ENCODE data around the gene AR.
"Not testable (repeated sequence)": the region's sequence is repeated elsewhere in the genome, so short reads cannot be mapped to it uniquely, and the experiment has no call there.

AR gene

DNA sequence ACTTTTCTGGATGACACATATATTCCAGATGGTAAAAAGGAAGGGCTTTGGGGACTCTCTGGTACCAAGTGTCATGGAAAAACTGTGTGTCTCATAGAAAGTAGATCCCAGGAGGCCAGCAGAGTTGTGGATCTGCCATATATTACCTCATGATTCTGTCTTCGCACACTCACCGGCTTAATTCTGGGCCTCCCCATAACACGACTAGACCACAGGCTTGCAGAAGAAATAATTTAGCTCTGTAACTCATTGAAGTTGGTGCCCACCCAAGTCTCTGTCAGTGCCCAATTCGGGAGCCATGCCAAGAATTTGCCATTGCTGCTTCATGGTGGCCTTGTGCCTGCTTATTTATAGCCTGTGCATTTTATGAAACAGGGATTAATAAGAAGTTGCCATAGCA lies 104.5 kb downstream of the AR start:
- DNase-seq = no peak

DNA sequence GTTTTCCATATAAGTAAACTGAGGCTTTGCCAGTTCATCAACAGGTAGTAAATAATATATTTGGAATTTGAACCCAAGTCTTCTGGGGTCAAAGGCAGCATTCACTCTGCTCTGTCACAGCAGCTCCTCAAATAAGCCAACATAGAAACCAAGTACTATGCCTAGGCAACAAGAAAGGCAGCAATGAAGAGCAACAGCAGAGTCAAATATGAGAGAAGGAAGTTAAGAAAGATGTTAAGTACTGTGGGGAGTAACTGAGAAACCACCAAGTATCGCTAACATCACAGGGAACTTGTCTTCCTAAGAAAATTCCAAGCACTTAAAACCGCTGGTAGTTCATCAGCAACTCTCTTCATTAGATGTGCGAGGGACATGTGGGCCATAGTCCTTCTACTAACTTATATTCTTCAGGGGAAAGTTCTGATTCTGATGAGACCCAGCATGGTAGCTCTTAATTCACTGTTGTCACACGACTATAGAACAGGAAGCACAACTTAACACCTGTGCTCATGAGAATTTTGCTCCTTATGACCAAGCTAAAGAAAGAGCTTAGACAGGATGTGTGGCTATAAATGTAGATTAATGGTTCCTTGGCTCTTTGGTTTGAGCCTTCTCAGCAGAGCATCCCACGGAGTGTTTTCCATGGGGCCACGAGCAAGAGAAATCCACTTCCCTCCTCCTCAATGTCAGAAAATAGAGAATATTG lies 107.8 kb downstream of the AR start:
- no peak for DNase-seq

DNA sequence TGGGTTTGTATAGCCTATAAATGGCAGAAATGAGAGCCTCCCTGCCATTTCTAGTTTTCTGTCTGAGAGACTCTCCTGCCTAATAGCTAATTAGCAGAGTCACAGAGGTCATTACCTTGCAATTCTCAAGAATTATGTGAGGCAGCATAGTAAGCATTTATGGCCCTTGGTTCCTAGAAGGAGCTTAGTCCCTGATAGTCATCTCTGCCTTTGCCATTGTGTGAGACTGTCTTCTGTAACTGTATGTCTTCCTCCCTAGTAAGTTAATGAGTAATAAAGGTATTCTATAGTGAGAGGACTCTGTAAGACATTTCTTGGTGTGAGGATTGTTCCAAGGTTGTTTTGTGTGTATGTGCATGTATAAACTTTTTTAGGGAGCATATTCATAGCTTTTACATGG lies 108.7 kb downstream of the AR start:
- no peak for DNase-seq

DNA sequence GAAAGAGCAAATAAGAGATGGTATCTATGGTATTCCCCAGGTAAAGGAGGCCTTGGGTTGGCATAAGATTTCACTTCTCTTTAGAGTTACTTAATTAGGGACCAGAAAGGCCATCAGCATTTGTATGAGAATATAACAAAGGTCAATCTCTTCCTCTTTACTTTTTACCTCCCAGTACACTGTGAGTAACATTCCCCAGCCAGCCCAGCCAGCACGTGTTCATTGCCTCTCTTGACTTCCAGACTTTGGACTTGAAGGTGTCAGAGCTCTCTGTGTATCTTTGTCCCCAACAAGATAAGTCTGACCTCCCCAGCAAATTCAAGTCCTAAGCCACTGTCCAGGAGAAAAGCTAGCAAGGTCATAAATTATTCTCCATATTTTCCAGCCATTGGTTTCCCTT lies 110.5 kb downstream of the AR start:
- no peak for DNase-seq

DNA sequence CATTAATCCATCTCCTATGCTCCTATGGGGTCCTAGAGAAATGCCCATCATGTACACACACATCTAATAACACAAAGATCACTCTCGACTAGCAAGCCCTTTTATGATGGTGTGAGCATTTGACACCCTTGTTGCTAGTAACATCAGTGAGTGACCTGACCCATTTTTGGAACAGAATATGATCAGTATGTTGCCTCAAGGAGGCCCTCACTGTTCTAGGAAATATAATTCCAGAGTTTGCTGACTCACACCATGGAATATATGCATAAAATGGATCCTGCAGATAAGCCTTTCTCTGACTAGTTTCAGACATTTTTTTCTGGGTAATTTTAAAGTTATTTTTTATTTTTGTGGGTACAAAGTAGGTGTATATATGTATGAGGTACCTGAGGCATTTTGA lies 121.8 kb downstream of the AR start:
- no peak for DNase-seq

DNA sequence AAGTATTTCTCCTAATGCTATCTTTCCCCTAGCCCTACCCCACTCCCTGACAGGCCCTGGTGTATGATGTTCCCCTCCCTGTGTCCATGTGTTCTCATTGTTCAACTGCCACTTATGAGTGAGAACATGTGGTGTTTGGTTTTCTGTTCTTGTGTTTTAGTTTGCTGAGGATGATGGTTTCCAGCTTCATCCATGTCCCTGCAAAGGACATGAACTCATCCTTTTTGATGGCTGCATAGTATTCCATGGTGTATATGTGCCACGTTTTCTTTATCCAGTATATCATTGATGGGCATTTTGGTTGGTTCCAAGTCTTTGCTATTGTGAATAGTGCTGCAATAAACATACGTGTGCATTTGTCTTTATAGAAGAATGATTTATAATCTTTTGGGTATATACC lies 126.9 kb downstream of the AR start:
- DNase-seq = not testable (repeated sequence)

DNA sequence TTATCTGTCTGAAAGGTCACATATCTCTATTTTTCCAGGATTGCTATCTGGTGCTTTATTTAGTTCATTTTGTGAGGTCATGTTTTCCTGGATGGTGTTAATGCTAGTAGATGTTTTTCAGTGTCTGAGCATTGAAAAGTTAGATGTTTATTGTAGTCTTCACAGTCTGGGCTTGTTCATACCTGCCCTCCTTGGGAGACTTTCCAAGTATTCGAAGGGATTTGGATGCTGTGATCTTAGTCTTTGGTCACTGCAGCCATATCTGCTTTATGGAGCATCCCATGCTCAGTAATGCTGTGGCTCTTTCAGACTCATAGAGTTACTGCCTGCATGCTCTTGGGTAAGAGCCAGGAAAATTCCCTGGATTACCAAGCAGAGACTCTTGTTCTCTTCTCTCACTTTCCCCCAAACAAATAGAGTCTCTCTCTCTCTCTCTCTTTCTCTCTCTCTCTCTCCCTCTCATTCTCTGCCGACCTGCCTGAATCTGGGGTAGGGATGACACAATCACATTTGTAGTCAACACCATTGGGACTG lies 130.0 kb downstream of the AR start:
- no peak for DNase-seq

DNA sequence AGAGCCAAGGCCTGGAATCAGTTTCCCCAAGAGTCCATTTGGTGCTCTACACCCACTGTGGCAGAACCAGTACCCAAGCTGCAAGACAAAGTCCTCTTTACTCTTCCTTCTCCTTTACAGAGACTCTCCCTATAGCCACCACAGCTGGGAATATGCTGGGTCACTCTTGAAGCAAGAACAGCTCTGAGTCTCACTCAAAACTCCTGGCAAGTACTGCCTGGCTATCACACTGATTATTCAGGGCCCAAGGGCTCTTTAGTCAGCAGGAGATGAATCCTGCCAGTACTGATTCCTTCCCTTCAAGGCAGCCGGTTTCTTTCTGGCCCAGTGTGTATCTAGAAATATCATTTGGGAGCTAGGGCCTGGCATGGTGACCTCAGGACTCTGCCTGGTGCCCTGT lies 130.9 kb downstream of the AR start:
- no peak for DNase-seq

DNA sequence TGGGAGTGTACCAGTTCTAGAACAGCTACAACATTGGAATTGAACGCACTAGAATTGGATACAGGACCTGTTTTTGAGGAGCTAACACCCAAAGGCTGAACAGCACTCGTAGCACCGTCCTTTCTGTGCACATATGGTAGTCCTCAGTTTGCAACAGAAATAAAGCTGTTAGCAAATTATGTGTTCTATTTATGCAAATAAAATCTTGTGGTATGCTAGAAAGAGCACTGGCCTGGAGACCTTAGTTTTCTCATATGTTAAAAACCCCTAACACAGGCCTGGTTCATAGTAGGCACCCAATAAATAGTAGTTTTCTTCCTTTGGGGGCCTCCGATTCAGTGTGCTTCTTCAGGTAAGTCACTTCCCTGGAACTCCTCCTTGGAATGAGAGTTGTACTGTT lies 140.3 kb downstream of the AR start:
- no peak for DNase-seq

DNA sequence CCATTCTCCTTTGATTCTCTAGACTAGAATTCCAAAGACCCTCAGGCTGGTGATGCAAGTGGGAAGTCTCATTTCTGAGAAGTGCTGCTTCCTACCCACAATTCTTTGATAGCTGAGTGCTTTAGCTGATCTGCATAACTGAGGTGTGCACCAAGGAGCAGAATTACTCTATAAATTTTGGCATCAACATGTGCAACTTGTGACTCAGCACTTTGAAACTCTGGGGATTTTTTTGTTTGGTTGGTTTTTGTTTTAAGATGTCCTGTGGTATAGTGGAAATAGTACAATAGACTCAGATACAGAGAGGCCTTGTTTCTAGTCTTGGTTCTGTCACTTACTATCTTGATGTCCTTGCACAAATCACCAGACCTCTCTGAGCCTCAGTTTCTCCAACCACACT lies 148.4 kb downstream of the AR start:
- no peak for DNase-seq

DNA sequence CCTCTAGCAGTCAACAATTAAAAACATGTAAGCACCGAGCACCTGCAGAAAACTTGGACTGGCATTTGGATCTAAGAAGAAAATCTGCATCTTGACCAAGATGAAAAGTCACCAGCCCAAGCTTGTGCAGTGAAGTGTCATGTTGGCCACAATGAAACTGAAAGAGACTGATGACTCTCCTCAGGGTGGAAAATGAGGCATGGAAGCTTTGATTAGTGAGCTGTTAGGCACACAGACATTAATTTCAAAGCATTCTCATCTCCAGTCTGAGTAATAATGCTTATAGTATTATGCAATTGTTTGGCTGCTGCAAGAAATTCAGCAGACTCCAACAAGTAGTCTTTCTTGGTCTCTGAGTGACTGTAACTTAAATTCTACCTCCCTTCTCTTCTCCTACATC lies 150.1 kb downstream of the AR start:
- no peak for DNase-seq

DNA sequence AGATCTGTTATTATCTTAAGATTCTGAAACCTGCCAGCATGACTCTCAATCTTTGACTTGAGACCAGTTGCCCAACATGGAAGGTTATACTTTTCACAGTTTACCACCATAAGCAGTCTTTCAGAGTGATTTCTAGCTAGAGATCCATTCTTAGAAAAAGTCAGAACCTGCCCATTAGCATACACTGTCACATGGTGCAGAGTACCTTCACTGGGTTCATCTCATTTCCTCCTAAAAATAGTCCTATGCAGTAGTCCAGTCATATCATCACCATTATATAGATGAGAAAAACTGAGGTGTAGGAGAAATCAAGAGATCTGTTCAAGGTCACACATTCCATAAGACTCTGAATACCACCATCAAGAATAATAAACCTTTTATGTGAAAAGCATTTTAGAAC lies 153.6 kb downstream of the AR start:
- no peak for DNase-seq

DNA sequence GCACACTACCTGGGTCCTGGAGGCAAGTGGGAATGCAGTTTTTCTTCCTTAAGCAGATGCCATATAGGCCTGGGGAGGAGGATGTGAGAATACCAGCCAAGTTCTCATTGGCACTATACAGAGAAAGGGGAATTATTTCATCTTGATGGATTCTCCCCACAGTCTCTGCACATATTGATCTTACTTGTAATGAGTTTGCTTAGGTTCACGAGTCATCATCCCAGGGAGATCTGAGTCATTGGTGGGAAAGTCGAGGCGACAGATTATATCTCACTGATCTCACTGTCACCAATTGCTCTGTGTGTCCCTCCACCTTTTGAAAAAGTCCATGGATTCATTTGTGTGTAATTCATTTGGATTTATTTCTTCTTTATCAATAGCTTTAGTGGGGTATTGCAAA lies 156.8 kb downstream of the AR start:
- DNase-seq = no peak

DNA sequence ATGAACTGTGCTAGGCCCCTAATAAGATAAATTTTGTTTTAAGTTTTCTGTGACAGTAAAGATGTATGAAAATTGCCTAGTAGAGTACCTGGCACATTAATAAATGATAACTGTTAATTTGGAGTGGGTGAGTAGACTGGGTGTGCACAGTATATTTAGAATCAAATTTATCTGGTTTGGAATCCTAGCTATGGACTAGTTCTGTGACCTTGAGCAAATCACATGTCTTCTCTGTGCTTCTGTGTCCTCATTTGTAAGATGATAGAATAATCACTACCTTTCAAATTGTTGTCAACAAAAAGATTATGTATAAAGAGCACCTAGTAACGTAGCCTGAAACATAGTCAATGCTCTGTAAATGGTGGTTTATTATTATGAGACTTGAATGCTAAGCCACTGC lies 170.2 kb downstream of the AR start:
- no peak for DNase-seq

DNA sequence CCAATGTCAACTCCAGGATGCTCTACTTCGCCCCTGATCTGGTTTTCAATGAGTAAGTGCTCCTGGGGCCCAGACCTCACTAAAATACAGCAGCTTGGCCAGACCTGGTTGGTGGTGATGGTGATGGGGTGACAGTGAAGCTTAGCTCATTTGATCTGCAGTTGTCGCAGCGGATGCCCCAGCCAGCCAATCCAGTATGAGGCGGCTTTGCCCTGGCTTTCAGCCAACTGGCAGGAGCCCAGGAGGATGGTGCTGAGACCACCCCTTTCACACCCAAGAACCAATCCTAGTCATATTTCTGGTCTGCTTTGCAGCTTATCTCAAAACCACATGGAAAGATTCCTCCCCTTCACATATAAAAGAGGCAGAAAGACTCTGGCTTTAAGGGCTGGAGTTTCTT lies 173.8 kb downstream of the AR start:
- DNase-seq = no peak

DNA sequence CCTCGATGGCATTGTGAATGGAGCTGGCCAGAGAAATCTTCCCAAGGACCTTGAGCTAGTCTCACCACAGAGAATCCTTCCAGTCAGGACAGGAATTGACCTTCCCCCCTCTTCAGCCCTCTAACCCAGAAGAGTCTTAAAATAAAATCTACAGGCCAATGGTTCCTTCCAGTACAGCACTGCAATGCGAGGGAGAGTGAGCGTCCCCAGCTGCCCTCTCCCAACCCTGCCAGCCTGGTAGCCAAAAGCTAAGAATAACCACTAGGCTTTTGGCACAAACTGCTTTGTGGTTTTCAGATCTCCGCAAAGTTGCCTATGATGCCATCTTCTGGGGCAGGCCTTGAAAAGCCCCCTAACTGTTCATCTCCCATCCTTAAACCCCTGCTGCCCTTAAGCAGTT lies 175.1 kb downstream of the AR start:
- no peak for DNase-seq

DNA sequence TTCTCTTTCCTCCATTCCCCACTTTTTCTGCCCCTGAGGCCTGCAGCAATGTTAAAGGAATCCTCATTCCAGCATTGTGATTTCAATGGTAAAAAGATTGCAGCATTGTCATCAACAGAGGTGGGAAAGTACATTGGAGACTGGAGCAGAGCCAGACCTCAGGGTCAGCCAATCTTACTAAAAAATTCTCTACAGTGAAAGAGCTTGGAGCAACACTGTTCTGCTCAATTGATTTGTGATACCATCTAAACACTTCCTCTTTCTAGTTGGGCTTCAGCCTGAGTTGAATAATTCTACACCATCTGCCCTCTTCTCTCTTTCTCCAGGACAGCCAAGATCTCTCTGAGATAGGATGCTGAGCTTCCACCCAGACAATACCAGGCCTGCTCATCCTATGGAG lies 176.5 kb downstream of the AR start:
- DNase-seq = no peak

DNA sequence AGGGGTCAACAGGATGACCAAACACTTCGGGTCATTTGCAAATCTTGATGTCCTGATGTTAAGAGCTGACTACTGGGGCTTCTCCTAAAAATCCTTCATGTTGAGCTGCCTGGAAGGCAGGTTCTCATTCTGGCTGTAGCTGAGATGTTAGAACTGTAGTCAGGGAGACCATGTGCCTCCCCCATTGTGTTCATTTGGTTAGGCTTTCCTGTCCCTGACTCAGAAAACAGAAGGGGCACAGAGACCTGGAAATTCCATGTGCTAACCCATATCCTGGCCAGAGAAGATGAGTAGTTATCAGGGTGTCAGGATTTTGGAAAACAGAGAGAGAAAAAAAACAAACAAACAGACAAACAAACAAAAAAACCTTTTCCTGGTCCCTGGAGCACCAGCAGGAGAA lies 177.5 kb downstream of the AR start:
- DNase-seq = no peak

DNA sequence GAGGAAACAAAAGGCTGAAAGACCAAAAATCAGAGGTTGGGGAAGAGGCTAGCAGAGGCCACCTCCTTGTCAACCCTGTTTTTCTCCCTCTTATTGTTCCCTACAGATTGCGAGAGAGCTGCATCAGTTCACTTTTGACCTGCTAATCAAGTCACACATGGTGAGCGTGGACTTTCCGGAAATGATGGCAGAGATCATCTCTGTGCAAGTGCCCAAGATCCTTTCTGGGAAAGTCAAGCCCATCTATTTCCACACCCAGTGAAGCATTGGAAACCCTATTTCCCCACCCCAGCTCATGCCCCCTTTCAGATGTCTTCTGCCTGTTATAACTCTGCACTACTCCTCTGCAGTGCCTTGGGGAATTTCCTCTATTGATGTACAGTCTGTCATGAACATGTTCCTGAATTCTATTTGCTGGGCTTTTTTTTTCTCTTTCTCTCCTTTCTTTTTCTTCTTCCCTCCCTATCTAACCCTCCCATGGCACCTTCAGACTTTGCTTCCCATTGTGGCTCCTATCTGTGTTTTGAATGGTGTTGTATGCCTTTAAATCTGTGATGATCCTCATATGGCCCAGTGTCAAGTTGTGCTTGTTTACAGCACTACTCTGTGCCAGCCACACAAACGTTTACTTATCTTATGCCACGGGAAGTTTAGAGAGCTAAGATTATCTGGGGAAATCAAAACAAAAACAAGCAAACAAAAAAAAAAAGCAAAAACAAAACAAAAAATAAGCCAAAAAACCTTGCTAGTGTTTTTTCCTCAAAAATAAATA lies 179.9 kb downstream of the AR start:
- DNase-seq = no peak

DNA sequence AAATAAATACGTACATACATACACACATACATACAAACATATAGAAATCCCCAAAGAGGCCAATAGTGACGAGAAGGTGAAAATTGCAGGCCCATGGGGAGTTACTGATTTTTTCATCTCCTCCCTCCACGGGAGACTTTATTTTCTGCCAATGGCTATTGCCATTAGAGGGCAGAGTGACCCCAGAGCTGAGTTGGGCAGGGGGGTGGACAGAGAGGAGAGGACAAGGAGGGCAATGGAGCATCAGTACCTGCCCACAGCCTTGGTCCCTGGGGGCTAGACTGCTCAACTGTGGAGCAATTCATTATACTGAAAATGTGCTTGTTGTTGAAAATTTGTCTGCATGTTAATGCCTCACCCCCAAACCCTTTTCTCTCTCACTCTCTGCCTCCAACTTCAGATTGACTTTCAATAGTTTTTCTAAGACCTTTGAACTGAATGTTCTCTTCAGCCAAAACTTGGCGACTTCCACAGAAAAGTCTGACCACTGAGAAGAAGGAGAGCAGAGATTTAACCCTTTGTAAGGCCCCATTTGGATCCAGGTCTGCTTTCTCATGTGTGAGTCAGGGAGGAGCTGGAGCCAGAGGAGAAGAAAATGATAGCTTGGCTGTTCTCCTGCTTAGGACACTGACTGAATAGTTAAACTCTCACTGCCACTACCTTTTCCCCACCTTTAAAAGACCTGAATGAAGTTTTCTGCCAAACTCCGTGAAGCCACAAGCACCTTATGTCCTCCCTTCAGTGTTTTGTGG lies 180.7 kb downstream of the AR start:
- DNase-seq = no peak

DNA sequence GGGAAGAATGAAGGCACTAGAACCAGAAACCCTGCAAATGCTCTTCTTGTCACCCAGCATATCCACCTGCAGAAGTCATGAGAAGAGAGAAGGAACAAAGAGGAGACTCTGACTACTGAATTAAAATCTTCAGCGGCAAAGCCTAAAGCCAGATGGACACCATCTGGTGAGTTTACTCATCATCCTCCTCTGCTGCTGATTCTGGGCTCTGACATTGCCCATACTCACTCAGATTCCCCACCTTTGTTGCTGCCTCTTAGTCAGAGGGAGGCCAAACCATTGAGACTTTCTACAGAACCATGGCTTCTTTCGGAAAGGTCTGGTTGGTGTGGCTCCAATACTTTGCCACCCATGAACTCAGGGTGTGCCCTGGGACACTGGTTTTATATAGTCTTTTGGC lies 181.7 kb downstream of the AR start:
- DNase-seq = no peak

DNA sequence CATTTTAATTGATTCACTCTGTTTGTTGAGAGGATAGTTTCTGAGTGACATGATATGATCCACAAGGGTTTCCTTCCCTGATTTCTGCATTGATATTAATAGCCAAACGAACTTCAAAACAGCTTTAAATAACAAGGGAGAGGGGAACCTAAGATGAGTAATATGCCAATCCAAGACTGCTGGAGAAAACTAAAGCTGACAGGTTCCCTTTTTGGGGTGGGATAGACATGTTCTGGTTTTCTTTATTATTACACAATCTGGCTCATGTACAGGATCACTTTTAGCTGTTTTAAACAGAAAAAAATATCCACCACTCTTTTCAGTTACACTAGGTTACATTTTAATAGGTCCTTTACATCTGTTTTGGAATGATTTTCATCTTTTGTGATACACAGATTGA lies 182.2 kb downstream of the AR start:
- no peak for DNase-seq

DNA sequence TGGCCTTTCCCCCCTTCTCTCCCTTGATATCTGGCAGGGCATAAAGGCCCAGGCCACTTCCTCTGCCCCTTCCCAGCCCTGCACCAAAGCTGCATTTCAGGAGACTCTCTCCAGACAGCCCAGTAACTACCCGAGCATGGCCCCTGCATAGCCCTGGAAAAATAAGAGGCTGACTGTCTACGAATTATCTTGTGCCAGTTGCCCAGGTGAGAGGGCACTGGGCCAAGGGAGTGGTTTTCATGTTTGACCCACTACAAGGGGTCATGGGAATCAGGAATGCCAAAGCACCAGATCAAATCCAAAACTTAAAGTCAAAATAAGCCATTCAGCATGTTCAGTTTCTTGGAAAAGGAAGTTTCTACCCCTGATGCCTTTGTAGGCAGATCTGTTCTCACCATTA lies 183.8 kb downstream of the AR start:
- no peak for DNase-seq

DNA sequence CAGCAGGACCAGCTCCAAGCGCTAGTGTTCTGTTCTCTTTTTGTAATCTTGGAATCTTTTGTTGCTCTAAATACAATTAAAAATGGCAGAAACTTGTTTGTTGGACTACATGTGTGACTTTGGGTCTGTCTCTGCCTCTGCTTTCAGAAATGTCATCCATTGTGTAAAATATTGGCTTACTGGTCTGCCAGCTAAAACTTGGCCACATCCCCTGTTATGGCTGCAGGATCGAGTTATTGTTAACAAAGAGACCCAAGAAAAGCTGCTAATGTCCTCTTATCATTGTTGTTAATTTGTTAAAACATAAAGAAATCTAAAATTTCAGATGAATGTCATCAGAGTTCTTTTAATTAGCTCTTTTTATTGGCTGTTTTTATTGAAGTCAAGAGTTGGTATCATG lies 186.5 kb downstream of the AR start:
- no peak for DNase-seq

Measured in left hindlimb (tissue), 1 donor.